Measurements from ENCODE around the gene CHD9.
A peak's percentile ranks its signal among the peaks of the same experiment; 100 is the strongest.
"Not testable (repeated sequence)": the region's sequence is repeated elsewhere in the genome, so short reads cannot be mapped to it uniquely, and the experiment has no call there.

CHD9 gene

GRCh38 chr16:53054670-53055485 is at the start of gene CHD9:
Gene CHD9, plus strand, starts transcription at chr16:53054991. Its CDS starts 101,099 bp downstream, at chr16:53156090.
- DNase-seq (ENCODE audit: low read depth in 2 of 2), result peak; percentile 53 to 63

- no peak for DNase-seq (ENCODE audit: low read depth in 2 of 2)
Observed at GRCh38 chr16:53007095-53007494, 47.7 kb upstream of the CHD9 start.

GRCh38 chr16:53014287-53014686 is 40.5 kb upstream of the CHD9 start:
- DNase-seq (ENCODE audit: low read depth in 2 of 2), result no peak

GRCh38 chr16:53018834-53019416 is 35.9 kb upstream of the CHD9 start:
- DNase-seq (ENCODE audit: low read depth in 2 of 2), result no peak

- no peak for DNase-seq (ENCODE audit: low read depth in 2 of 2)
Observed at GRCh38 chr16:53022374-53022773, 32.4 kb upstream of the CHD9 start.

GRCh38 chr16:53024045-53024444 is 30.7 kb upstream of the CHD9 start:
- DNase-seq (ENCODE audit: low read depth in 2 of 2), result no peak

GRCh38 chr16:53029971-53030370 is 24.8 kb upstream of the CHD9 start:
- no peak for DNase-seq (ENCODE audit: low read depth in 2 of 2)

GRCh38 chr16:53031323-53031942 is 23.4 kb upstream of the CHD9 start:
- DNase-seq (ENCODE audit: low read depth in 2 of 2), result no peak

- DNase-seq (ENCODE audit: low read depth in 2 of 2), result no peak
Observed at GRCh38 chr16:53034306-53034705, 20.5 kb upstream of the CHD9 start.

GRCh38 chr16:53035176-53035942 is 19.4 kb upstream of the CHD9 start:
- DNase-seq (ENCODE audit: low read depth in 2 of 2), result no peak

- DNase-seq (ENCODE audit: low read depth in 2 of 2), result no peak
Observed at GRCh38 chr16:53036066-53036465, 18.7 kb upstream of the CHD9 start.

GRCh38 chr16:53036711-53037110 is 18.1 kb upstream of the CHD9 start:
- DNase-seq (ENCODE audit: low read depth in 2 of 2), result not testable (repeated sequence)

- DNase-seq (ENCODE audit: low read depth in 2 of 2), result no peak
Observed at GRCh38 chr16:53040788-53041187, 14.0 kb upstream of the CHD9 start.

- DNase-seq (ENCODE audit: low read depth in 2 of 2), result no peak
Observed at GRCh38 chr16:53041320-53042051, 13.3 kb upstream of the CHD9 start.

GRCh38 chr16:53042235-53042701 is 12.5 kb upstream of the CHD9 start:
- no peak for DNase-seq (ENCODE audit: low read depth in 2 of 2)

- no peak for DNase-seq (ENCODE audit: low read depth in 2 of 2)
Observed at GRCh38 chr16:53043428-53043831, 11.4 kb upstream of the CHD9 start.

GRCh38 chr16:53043986-53044601 is 10.7 kb upstream of the CHD9 start:
- no peak for DNase-seq (ENCODE audit: low read depth in 2 of 2)

- DNase-seq (ENCODE audit: low read depth in 2 of 2), result no peak
Observed at GRCh38 chr16:53045341-53046220, 9.2 kb upstream of the CHD9 start.

GRCh38 chr16:53047515-53047914 is 7.3 kb upstream of the CHD9 start:
- DNase-seq (ENCODE audit: low read depth in 2 of 2), result not testable (repeated sequence)
